ENCODE measurements around the gene CIDEB. TPM values are rescaled to one million over a fixed set of nuclear protein-coding genes. Genes with fewer than 3 reads are reported as not detected.

The CIDEB gene, protein sequence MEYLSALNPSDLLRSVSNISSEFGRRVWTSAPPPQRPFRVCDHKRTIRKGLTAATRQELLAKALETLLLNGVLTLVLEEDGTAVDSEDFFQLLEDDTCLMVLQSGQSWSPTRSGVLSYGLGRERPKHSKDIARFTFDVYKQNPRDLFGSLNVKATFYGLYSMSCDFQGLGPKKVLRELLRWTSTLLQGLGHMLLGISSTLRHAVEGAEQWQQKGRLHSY
- total RNA-seq, result 3.2 and 3.6 TPM in 2 replicates

GRCh38 chr14:24307575-24308341 lies at the start of gene CIDEB:
Gene CIDEB (minus strand): TSS chr14:24307977. CDS start chr14:24307858, 119 bp downstream.

GRCh38 chr14:24339284-24340151 lies 31.7 kb upstream of the CIDEB start, which contains the start of gene RIPK3:
Gene RIPK3 (minus strand): TSS chr14:24339991. CDS start chr14:24339826, 165 bp downstream.

GRCh38 chr14:24334431-24335291 lies 26.9 kb upstream of the CIDEB start, which contains the start of gene ADCY4:
Gene ADCY4 (minus strand): TSS chr14:24335071. CDS start chr14:24334652, 419 bp downstream.

DNA sequence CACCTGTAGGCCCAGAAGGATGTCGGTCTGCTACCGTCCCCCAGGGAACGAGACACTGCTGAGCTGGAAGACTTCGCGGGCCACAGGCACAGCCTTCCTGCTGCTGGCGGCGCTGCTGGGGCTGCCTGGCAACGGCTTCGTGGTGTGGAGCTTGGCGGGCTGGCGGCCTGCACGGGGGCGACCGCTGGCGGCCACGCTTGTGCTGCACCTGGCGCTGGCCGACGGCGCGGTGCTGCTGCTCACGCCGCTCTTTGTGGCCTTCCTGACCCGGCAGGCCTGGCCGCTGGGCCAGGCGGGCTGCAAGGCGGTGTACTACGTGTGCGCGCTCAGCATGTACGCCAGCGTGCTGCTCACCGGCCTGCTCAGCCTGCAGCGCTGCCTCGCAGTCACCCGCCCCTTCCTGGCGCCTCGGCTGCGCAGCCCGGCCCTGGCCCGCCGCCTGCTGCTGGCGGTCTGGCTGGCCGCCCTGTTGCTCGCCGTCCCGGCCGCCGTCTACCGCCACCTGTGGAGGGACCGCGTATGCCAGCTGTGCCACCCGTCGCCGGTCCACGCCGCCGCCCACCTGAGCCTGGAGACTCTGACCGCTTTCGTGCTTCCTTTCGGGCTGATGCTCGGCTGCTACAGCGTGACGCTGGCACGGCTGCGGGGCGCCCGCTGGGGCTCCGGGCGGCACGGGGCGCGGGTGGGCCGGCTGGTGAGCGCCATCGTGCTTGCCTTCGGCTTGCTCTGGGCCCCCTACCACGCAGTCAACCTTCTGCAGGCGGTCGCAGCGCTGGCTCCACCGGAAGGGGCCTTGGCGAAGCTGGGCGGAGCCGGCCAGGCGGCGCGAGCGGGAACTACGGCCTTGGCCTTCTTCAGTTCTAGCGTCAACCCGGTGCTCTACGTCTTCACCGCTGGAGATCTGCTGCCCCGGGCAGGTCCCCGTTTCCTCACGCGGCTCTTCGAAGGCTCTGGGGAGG lies 3.1 kb upstream of the CIDEB start, which contains the start of gene LTB4R:
Gene LTB4R, plus strand, starts transcription at position 857 of the 959 bp plus-strand sequence. CDS start 4,150 bp downstream, outside the sequence.

GRCh38 chr14:24309538-24310264 lies 1.9 kb upstream of the CIDEB start, which contains the start of gene LTB4R2:
Gene LTB4R2 (plus strand): TSS chr14:24310140. CDS start chr14:24310665, 525 bp downstream.

DNA sequence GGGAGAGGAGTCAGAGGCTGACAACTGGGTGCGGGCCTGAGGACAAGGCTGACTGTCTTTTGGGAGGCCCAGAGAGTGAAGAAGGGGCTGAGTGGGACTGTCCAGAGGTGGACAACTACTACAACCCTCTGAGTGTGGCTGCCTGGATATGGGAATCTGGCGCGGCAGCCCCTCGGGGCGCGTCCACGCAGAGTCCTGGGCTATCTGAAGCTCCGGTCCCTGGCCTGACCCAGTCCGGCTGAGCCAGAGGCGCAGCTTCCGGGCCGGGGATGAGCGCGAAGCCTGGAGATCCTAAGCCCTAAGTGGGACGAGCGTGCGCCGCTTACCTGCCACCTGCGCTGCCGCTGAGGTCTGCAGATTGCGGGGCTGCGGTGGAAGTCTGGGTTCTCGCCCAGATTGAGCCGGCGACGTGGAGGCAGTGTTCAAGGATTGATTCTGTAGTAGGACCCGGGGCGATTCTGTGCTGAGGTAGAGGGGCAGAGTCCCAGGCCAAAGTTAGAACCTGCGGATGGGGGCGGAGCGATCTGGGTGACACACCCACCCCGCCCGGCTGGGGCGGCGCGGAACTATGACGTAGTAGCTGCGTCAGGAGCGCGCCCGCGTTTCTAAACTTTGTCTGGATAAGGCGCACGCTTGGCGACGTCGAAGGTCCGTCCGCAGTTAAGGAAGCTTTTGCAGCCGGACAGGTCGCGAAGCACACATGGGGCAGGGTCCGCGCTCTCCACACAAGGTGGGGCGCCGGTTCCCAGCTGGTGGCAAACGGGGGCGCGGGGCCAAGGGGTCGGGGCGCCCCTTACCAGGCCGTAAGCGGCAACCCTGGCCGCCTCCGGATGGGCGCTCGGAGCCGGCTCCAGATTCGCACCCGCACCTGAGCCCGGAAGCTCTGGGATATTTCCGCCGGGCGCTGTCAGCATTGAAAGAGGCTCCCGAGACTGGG lies 8.3 kb downstream of the CIDEB start, which contains the start of the genes DHRS1 and NOP9:
Gene DHRS1, minus strand, starts transcription at position 526 of the 937 bp plus-strand sequence. CDS start 674 bp downstream, outside the sequence.
Gene NOP9, plus strand, starts transcription at position 596 of the 937 bp plus-strand sequence. Its CDS starts 105 bp downstream, at position 701.

GRCh38 chr14:24271134-24271833 lies 36.5 kb downstream of the CIDEB start, which contains the start of gene RABGGTA:
Gene RABGGTA (minus strand): TSS chr14:24271597. CDS start chr14:24271115, 482 bp downstream.

GRCh38 chr14:24262821-24263733 lies 44.7 kb downstream of the CIDEB start, which contains the start of gene TGM1:
Gene TGM1 (minus strand): TSS chr14:24263177. CDS start chr14:24262352, 825 bp downstream.

Small RNA genes lying within 50 kb of the gene (small RNA-seq; reads per million reads assigned to genes)
- not detected for gene RF00026

Other genes starting within 250 kb of the CIDEB start
- gene CPNE6, start 236.4 kb downstream of the CIDEB start, total RNA-seq, result not detected in 2 replicates
- gene PCK2, start 213.7 kb downstream of the CIDEB start, total RNA-seq, result 33.0 and 33.9 TPM in 2 replicates
- gene DCAF11, start 193.2 kb downstream of the CIDEB start, total RNA-seq, result 63.8 and 79.8 TPM in 2 replicates
- 0.97 and 1.8 TPM in 2 replicates for gene NRL, start 193.0 kb downstream of the CIDEB start, total RNA-seq
- not detected in 2 replicates for gene FITM1, start 177.3 kb downstream of the CIDEB start, total RNA-seq
- gene PSME1, start 171.8 kb downstream of the CIDEB start, total RNA-seq, result 114 and 128 TPM in 2 replicates
- 5.8 and 8.3 TPM in 2 replicates for gene EMC9, start 166.4 kb downstream of the CIDEB start, total RNA-seq
- 59.1 and 63.8 TPM in 2 replicates for gene PSME2, start 161.4 kb downstream of the CIDEB start, total RNA-seq
- 53.4 and 53.8 TPM in 2 replicates for gene RNF31, start 160.5 kb downstream of the CIDEB start, total RNA-seq
- 136 and 154 TPM in 2 replicates for gene IRF9, start 146.7 kb downstream of the CIDEB start, total RNA-seq
- gene REC8, start 135.9 kb downstream of the CIDEB start, total RNA-seq, result 3.5 and 7.5 TPM in 2 replicates
- gene IPO4, start 119.2 kb downstream of the CIDEB start, total RNA-seq, result 45.1 and 55.2 TPM in 2 replicates
- 76.5 and 83.1 TPM in 2 replicates for gene TM9SF1, start 112.5 kb downstream of the CIDEB start, total RNA-seq
- gene TSSK4, start 102.3 kb downstream of the CIDEB start, total RNA-seq, result 0.24 TPM in 1 of 2 replicates, not detected in the other
- 19.1 and 25.4 TPM in 2 replicates for gene CHMP4A, start 94.5 kb downstream of the CIDEB start, total RNA-seq
- gene MDP1, start 91.9 kb downstream of the CIDEB start, total RNA-seq, result 13.1 and 15.1 TPM in 2 replicates
- 48.7 and 73.2 TPM in 2 replicates for gene NEDD8, start 75.6 kb downstream of the CIDEB start, total RNA-seq
- gene GMPR2, start 75.0 kb downstream of the CIDEB start, total RNA-seq, result 67.0 and 74.5 TPM in 2 replicates
- gene TINF2, start 65.4 kb downstream of the CIDEB start, total RNA-seq, result 68.9 and 75.8 TPM in 2 replicates
- 1.1 and 3.1 TPM in 2 replicates for gene TGM1, start 44.8 kb downstream of the CIDEB start, total RNA-seq
- 26.1 and 28.4 TPM in 2 replicates for gene RABGGTA, start 36.4 kb downstream of the CIDEB start, total RNA-seq
- 20.9 and 22.6 TPM in 2 replicates for gene DHRS1, start 8.2 kb downstream of the CIDEB start, total RNA-seq
- gene NOP9, start 8.1 kb downstream of the CIDEB start, total RNA-seq, result 18.5 and 21.7 TPM in 2 replicates
- gene LTB4R2, start 2.2 kb upstream of the CIDEB start, total RNA-seq, result 6.7 and 7.5 TPM in 2 replicates
- 1.3 and 2.6 TPM in 2 replicates for gene LTB4R, start 3.5 kb upstream of the CIDEB start, total RNA-seq
- gene ADCY4, start 27.1 kb upstream of the CIDEB start, total RNA-seq, result 24.2 and 35.5 TPM in 2 replicates
- 29.0 and 35.1 TPM in 2 replicates for gene RIPK3, start 32.0 kb upstream of the CIDEB start, total RNA-seq
- gene NFATC4, start 60.2 kb upstream of the CIDEB start, total RNA-seq, result 285 and 343 TPM in 2 replicates
- gene NYNRIN, start 91.0 kb upstream of the CIDEB start, total RNA-seq, result 26.5 and 28.4 TPM in 2 replicates
- gene CBLN3, start 121.7 kb upstream of the CIDEB start, total RNA-seq, result 0.97 and 4.4 TPM in 2 replicates
- gene KHNYN, start 122.0 kb upstream of the CIDEB start, total RNA-seq, result 68.6 and 81.6 TPM in 2 replicates
- gene SDR39U1, start 134.8 kb upstream of the CIDEB start, total RNA-seq, result 8.9 and 10.7 TPM in 2 replicates
- not detected in 2 replicates for gene CMA1, start 200.3 kb upstream of the CIDEB start, total RNA-seq

All from hair follicle dermal papilla cell (primary cell).